Activated CD4-positive, alpha-beta T cell treated with anti-CD3 and anti-CD28 coated beads, Interleukin-2, amount 50 U/mL, for 4 hours (primary cell): ENCODE results near the gene PIK3R5.

Experiments
- DNase-seq, 2 experiments: peaks; one replicate each; pipeline ENCODE4 v3.0.0-alpha.2; 2020

PIK3R5 gene

DNA sequence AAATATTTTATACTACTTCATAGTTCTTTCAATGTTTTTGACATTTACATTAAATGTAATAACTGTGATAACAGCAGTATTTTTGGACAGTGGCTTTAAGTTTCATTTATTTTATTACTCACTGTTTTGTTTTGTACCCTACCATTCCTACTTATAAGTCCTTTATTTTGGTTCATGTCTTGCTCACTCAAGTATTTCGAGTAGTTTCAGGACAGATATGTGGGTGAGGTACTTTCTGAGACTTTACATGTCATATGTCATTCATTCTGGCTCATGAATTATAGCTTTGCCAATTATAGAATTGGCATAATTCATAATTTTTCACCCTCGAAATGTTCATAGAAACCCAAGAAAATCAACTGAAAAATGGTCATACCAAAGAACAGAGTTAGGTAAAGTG, 44.4 kb downstream of the PIK3R5 start:
- DNase-seq = no peak

DNA sequence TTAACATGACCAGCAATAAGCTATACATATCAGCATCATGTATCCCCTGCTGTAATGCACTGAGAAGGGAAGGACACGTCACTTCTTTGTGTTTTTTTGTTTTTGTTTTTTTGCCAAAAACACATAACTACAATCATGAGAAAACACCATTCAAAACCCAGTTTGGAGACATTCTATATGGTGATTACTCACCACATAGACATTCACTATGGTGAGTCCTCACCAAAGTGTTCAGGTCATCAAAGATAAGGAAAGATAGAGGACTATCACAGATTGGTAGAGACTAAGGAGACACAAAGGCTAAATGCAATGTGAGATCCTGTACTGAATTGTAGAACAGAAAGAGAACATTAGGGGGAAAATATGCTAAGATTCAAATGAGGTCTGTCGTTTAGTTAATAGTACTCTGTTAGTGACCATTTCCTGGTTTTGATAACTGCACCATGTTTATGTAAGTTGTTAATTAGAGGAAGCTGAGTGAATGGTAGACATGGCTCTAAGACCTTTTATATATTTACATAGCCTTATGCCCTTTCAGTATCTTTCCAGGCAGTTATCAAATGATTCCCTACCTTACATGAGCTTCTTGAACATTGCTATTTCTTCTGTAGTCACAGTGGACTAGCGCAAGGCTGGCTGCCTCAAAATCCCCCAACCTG, 46.6 kb downstream of the PIK3R5 start:
- no peak for DNase-seq

GRCh38 chr17:8916466-8916865, 49.0 kb downstream of the PIK3R5 start:
- no peak for DNase-seq

DNA sequence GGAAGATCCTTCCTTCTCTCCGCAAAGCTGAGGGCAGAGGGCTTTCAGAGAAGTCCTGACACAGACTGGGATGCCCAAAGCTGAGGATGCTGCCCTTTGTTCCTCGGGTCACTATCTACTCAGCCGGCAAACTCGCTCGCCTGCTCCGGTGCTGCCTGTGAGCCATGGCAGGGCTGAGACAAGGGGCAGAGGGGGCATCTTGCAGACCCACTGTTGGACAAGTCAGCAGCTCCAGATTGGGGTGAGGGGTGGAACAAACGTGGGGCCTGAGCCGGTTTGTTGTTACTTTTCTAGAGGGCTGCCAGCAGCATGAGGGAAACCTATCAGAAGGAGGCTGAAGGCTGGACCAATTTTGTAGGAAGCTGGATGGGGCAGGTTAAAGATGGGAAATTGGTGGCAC, 51.0 kb downstream of the PIK3R5 start:
- no peak for DNase-seq

DNA sequence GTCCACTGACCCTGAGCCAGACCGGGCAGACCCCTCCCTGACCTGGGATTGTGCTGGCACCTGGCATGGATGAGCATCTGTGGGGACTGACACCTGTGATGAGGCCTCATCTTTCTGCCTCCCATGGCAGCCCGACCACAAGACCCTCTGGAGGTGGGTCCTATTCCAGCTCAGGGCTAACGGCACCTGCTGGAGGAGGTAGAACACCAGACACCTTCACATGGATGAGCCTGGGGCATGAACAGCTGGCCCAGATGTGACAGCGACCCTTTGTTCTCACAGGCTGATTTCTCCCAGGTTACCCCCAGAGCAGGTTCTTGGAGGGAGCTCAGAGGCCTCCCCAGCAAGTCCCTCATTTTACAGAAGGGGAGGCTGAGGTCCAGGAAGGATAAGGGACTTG, 51.6 kb downstream of the PIK3R5 start:
- DNase-seq = no peak

- no peak for DNase-seq
Measured at GRCh38 chr17:8913091-8913490, 52.4 kb downstream of the PIK3R5 start.

DNA sequence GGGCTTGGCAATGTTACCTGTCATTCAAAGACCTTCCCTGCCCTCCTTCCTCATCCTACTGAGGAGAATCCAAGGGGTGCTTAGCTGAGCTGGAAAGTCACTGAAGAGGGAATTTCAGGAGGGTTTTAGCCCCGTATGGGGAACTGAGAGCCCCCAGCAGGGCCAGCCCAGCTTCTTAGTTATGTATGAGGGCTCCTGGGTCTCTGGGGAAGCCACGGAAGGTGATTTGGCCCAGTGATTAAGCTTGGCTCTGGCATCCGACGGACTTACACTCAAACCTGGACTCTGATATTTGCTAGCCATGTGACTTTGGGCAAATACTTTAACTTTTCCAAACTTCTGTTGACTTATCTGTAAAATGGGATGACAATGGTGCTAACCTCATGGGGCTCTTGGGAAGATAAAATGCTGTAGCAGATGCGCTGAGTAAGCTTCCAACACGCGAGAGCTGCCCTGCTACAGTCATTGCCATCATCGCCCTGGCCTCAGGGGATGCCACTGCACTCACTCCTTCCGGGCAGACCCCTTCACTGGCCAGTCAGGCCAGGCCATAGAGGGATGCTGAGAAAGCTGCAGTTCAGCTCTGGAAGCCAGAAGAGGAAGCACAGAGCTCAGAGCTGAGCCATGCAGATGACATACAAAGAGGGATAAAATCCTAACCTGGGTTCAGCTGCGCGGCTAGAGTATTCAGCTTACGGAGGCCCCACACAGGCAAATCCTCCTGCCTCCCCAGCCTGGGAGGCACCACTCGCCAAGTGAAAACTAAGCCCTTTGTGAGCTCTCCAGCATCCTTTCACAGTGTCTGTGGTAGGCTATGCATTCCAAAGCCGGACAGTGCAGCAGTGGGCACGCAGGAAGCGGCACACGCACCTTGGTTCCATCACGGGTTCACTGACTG, 53.2 kb downstream of the PIK3R5 start:
- no peak for DNase-seq

GRCh38 chr17:8910969-8911604, 54.4 kb downstream of the PIK3R5 start:
- no peak for DNase-seq

GRCh38 chr17:8909586-8910270, 55.8 kb downstream of the PIK3R5 start:
- DNase-seq = no peak

- no peak for DNase-seq
Measured at GRCh38 chr17:8905331-8905730, 60.2 kb downstream of the PIK3R5 start.

DNA sequence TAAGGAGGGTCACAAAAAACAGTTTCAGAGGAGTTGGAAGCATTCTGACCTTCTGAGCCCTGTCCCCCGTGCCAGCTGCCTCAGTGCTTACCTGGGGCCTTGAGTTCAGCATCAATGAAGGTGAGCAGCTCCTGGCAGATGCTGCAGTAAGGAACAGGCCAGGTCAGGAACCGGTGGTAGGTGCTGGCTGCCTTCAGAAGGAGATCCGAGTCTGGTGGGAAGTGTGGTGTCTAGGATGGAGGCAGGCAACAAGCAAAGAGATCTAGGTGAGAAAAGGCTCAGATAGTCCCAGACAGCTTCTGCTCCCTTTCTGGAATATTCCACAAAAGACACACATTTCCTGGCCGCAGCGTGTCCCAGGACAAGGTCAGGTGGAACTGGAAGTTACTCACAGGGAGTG, 60.8 kb downstream of the PIK3R5 start:
- DNase-seq = no peak

GRCh38 chr17:8904201-8904600, 61.3 kb downstream of the PIK3R5 start:
- DNase-seq = no peak

DNA sequence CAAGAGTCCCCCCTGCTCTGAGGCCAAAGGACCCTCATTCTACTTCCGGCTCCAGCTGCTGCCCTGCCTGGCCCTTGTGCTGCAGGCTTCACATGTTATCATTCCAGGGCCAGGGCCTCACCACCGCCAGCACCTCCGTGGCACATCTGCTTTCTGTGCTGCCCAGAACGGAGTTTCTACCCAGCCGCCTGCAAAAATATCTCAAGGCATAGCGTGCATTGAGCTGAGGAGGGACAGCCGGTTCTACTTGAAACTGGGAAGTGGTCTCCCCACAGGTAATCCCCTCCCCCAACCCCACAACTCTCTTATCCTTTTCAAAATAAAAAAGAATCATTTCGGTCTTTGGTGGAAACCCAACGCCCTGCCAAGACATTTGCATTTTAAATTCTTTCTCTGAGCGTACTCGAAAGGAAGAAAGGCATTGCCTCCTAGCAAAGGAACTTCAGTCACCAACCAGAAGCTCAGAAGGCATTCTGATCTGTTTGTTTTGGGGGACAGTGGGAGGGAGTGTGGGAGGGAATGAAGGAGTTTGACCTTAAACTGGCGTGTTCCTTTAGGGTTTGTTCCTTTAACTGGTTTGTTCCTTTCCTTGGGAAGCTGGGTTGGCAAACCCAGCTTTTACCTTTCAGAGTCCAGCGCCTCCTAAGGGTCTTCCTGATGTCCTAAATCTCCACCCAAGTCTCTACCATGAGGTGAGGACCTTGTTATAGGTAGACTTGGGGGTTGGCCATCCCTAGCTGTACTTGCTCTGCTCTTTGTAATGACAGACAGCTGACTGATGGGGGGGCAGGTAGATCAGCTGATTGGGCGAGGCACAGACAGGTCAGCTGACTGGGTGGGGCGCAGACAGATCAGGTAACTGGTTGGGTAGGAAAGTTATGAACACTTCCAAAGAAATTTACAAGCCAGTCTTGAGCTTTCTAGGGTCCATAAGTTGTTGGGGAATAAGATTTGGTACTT, 64.6 kb downstream of the PIK3R5 start:
- DNase-seq = no peak

DNA sequence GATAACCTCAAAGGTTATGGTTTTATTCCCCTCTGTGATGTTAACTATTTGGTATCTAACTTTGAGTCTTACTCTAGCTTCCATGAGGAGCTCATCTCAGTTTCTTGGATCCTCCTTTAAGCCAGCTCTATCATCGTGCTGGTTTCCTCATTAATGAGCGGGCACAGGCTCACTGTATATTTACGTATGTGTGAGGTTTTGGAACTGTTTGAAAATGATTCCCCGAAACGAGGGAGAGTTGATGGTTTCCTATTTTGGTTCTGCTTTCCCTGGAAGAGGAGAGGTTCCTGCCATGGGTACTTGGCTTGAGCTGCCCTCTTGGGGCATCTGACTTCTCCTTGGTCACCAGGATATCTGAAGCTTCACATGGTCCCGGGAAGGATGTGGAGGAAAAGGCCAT, 65.3 kb downstream of the PIK3R5 start:
- DNase-seq = no peak

GRCh38 chr17:8898636-8899035, 66.9 kb downstream of the PIK3R5 start:
- no peak for DNase-seq

DNA sequence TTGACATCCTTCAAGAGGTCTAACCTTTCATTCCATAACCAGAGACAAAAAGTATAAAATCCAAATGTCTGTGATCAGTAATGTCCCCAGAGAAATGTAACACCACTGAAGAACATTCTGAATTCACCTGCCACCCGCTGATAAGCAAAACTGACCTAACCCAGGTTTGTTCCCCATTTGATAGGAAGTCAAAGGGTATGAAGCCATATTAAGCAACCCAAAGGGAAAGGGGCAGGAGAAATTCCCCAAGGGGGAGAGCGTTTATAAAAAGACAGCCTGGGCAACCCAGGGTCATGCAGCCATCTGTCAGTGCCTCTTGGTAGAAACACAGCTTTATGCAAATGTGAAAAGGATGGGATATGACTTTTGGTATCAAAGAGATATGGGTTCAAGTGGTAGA, 67.4 kb downstream of the PIK3R5 start:
- DNase-seq = no peak

GRCh38 chr17:8896641-8897635, 68.6 kb downstream of the PIK3R5 start:
- no peak for DNase-seq

DNA sequence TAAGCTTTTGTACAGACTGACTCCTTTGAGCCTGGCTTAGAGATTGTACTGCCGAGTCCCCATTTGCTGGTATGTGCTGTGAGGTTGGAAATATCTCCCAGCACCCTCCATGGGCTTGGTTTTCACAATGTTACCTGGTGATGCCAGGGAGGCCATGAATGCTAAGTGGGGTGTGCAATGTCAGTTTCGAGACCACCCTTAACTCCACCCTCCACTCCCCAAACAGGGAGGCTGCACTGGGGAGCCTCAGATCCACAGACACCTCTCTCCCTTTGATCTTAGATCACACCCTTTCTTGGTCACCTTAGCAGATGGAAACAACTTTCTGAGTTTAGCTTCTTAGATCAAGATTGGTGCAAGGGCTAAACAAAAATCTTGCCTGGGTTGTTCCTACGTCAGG, 69.4 kb downstream of the PIK3R5 start:
- DNase-seq = no peak

DNA sequence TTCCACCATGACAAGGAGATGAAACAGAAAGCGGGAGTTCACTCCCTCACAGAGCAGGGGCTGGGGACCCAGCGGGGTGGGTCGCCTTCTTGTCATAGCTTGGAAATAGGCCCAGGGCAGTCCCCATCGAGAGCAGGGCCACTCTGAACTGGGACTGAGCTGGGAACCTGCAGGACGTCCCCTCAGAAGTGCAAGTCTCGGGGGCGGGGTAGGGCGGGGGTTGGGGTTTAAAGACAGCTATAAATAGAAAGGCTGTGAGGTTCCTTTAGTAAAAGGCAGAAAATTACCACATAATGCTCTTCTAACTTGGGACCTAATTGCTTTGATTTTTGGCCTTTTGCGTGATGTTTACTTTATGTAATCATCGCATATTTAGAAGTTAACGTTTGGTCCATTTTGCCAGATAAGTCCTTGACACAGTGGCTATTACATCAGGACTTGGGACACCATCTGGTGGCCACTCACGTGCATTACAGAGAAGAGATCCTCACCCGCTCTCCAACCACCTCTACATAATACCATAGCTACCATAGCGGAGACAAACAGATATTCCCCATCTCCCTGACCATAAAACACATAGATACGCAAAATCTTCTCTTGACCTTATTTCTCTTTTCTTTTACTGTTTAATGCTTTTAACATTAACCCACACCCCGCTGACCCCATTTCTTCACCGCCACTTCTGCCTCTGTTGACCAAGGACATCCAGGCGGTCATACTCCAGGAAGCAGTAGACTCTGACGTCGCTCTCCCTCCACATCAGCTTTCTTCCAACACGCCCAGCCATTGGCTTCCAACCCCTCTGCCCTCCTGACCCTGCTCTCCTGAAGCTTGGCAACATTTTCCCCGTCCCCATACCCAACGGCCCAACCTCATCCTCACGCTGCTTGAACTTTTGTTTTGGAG, 70.6 kb downstream of the PIK3R5 start:
- DNase-seq = peak; percentile 37 to 39

DNA sequence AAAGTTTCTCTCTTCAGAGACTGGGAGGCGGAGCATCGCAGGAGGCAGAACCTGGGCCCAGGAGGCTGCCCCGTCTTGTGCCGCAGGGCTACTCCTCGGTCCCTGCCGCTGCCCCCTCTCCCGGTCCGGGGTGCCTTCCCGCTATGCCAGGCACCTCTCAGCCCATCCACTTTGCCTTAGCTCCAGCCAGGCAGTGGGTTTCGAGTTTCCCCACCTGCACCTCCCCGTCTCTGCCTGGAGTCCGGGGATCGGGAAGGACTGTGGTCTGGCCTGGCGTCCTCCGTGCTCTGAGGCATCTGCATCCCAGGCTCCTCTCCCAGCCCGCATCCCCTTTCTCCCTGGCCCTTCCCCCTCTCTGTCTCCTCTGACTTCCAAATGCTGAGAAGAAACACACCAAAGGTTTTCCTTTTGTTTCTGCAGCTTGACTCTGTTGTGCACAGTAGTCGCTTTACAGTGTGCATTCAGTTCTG, 71.3 kb downstream of the PIK3R5 start:
- no peak for DNase-seq
